ENCODE measurements around the gene BPIFB4. TPM values are rescaled to one million over a fixed set of nuclear protein-coding genes. Genes with fewer than 3 reads are reported as not detected.

BPIFB4 gene
- total RNA-seq, 1 experiment from 2014 or later: not detected

Other genes with a start within 250 kb of the BPIFB4 start
- gene EFCAB8, start 220.7 kb upstream of the BPIFB4 start, total RNA-seq (2014; rRNA removed; shearing (Covaris generic)): 0.10 and 1.1 TPM in 2 replicates
- gene SUN5, start 75.2 kb upstream of the BPIFB4 start, total RNA-seq (2014; rRNA removed; shearing (Covaris generic)): not detected in 2 replicates
- not detected in 2 replicates for gene BPIFB2, start 71.9 kb upstream of the BPIFB4 start, total RNA-seq (2014; rRNA removed; shearing (Covaris generic))
- not detected in 2 replicates for gene BPIFB6, start 48.0 kb upstream of the BPIFB4 start, total RNA-seq (2014; rRNA removed; shearing (Covaris generic))
- gene BPIFB3, start 25.7 kb upstream of the BPIFB4 start, total RNA-seq (2014; rRNA removed; shearing (Covaris generic)): not detected in 2 replicates
- gene BPIFA2, start 88.5 kb downstream of the BPIFB4 start, total RNA-seq (2014; rRNA removed; shearing (Covaris generic)): not detected in 2 replicates
- not detected in 2 replicates for gene BPIFA3, start 137.7 kb downstream of the BPIFB4 start, total RNA-seq (2014; rRNA removed; shearing (Covaris generic))
- gene BPIFA1, start 156.4 kb downstream of the BPIFB4 start, total RNA-seq (2014; rRNA removed; shearing (Covaris generic)): not detected in 2 replicates
- not detected in 2 replicates for gene BPIFB1, start 203.6 kb downstream of the BPIFB4 start, total RNA-seq (2014; rRNA removed; shearing (Covaris generic))